Hepatocyte (in vitro differentiated cells): ENCODE results near the gene PLCL1.

ENCODE experiments used
- EZH2 ChIP-seq: fragments of 200-600 bp; sonication (generic); IDR thresholded peaks from 2 replicates; pipeline ENCODE4 v1.6.1; 2016; ENCODE audit warnings: antibody characterized with exemption, mild to moderate bottlenecking, borderline replicate concordance
- EZH2phosphoT487 ChIP-seq: fragments of 200-600 bp; sonication (generic); IDR thresholded peaks from one replicate; pipeline ENCODE4 v1.6.1; 2018; ENCODE audit warnings: antibody characterized with exemption, mild to moderate bottlenecking, low read depth, moderate library complexity; ENCODE audit not compliant: unreplicated experiment, severe bottlenecking
- TF ChIP-seq, protein P1 (sequence below): fragments of 200-600 bp; sonication (generic); IDR thresholded peaks from 2 replicates; pipeline ENCODE4 v1.5.1; 2016; ENCODE audit warnings: antibody characterized with exemption, mild to moderate bottlenecking; ENCODE audit not compliant: poor library complexity

DNA sequence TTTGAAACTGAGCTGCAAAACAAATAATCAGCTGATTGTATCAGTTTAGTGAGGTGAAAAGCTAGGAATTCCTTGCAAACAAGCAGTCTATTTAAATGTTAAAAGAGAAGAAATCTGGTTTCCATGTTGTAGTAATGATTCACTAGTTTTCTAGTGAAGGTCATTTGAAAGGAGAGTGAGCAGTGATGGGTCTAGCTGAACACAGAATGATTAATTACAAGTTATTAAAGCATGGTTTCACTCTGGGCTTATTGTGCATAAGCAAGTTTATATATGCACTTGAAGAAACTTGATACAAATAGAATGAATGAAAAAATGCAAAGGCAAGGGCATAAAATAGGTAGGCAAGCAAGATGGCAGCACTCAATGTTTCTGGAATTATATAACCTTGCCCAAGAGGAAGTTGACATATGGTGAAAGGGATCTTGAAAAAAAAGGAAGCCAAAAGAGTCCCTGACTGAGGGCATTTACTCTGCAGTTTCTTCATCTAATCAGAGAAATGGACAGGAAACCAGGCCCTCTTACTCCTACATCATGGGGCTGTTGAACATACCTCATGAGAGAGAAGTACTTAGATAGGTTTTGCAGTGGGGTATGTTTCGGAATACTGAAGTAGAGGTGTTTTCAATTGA lies 53.2 kb downstream of the PLCL1 start:
- TF ChIP-seq, protein P1, sequence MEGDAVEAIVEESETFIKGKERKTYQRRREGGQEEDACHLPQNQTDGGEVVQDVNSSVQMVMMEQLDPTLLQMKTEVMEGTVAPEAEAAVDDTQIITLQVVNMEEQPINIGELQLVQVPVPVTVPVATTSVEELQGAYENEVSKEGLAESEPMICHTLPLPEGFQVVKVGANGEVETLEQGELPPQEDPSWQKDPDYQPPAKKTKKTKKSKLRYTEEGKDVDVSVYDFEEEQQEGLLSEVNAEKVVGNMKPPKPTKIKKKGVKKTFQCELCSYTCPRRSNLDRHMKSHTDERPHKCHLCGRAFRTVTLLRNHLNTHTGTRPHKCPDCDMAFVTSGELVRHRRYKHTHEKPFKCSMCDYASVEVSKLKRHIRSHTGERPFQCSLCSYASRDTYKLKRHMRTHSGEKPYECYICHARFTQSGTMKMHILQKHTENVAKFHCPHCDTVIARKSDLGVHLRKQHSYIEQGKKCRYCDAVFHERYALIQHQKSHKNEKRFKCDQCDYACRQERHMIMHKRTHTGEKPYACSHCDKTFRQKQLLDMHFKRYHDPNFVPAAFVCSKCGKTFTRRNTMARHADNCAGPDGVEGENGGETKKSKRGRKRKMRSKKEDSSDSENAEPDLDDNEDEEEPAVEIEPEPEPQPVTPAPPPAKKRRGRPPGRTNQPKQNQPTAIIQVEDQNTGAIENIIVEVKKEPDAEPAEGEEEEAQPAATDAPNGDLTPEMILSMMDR = no peak
- TF ChIP-seq EZH2 = no peak
- TF ChIP-seq EZH2phosphoT487 = no peak
